Bronchial epithelial cell (primary cell): Measurements from ENCODE around the gene LPAR2. TPM values are rescaled to one million over a fixed set of nuclear protein-coding genes. Genes with fewer than 3 reads are reported as not detected.
A peak's percentile ranks its signal among the peaks of the same experiment; 100 is the strongest.

Experiments
- DNase-seq: peaks from one replicate; pipeline ENCODE4 v3.0.0-alpha.2; 2010; ENCODE audit warnings: low read depth
- FAIRE-seq: peaks from 2 replicates; lab custom pipeline; 2011; peaks lifted over from hg19 to GRCh38; lab: Jason Lieb, UNC
- H3K27me3 ChIP-seq: 2 replicates; pipeline ENCODE4 v1.5.1; 2011; ENCODE audit warnings: low read length; ENCODE audit not compliant: control insufficient read depth, insufficient read depth
- H3K36me3 ChIP-seq: 2 replicates; pipeline ENCODE4 v1.5.1; 2011; ENCODE audit warnings: low read length; ENCODE audit not compliant: control insufficient read depth, insufficient read depth
- H3K4me3 ChIP-seq: 2 replicates; pipeline ENCODE4 v1.5.1; 2011; ENCODE audit warnings: mild to moderate bottlenecking, low read depth, low read length, control low read depth
- total RNA-seq: library from RNA; depleted of rRNA; stranded (reverse); fragments of >200 nt; gene quantifications from 2 replicates; pipeline ENCODE4 v1.2.1, GENCODE V29; 2014
- TF ChIP-seq, protein P1 (sequence below): IDR thresholded peaks from 2 replicates; pipeline ENCODE4 v1.5.1; 2011; ENCODE audit warnings: mild to moderate bottlenecking, moderate library complexity, low read length, control low read depth, inconsistent platforms; ENCODE audit not compliant: insufficient read depth, severe bottlenecking

The LPAR2 gene
- total RNA-seq, 1 donor from 2014 or later, result 5.5 TPM

DNA sequence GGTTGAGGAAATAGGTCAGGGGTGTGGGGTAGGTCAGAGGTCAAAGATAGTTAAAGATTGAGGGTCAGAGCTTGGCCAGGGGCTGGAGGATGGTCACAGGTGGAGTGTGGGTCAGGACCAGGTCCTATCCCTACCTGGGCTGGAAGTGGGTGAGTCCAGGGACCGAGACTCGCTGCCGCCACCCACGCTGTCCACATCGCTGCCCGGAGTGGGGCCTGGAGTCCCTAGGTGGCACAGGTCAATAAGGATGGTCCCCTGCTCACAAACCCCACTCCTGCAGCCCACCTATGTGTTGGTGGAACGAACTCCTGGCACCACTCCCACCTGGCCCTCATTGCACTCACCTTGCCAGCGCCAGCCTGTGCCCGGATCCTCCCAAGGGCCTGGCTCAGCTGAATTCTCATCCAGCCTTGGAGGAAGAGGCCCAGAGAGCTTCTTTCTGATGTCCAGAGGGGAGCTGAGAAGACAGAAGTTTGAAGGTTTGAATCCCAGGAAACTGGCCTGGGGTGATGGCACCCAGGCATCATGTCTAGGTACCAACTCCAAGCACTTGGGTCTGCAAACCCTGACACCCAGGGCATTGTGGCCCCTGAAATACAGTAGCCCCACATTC, 8.7 kb upstream of the LPAR2 start:
- FAIRE-seq (no peak), DNase-seq (no peak)
- peaks cover 18% of the 10 kb centered on the region for H3K36me3 ChIP-seq
- no peak overlapping the region for H3K4me3 ChIP-seq
- TF ChIP-seq, protein P1, sequence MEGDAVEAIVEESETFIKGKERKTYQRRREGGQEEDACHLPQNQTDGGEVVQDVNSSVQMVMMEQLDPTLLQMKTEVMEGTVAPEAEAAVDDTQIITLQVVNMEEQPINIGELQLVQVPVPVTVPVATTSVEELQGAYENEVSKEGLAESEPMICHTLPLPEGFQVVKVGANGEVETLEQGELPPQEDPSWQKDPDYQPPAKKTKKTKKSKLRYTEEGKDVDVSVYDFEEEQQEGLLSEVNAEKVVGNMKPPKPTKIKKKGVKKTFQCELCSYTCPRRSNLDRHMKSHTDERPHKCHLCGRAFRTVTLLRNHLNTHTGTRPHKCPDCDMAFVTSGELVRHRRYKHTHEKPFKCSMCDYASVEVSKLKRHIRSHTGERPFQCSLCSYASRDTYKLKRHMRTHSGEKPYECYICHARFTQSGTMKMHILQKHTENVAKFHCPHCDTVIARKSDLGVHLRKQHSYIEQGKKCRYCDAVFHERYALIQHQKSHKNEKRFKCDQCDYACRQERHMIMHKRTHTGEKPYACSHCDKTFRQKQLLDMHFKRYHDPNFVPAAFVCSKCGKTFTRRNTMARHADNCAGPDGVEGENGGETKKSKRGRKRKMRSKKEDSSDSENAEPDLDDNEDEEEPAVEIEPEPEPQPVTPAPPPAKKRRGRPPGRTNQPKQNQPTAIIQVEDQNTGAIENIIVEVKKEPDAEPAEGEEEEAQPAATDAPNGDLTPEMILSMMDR, result no peak
- no peaks in the 10 kb centered on the region for H3K27me3 ChIP-seq

DNA sequence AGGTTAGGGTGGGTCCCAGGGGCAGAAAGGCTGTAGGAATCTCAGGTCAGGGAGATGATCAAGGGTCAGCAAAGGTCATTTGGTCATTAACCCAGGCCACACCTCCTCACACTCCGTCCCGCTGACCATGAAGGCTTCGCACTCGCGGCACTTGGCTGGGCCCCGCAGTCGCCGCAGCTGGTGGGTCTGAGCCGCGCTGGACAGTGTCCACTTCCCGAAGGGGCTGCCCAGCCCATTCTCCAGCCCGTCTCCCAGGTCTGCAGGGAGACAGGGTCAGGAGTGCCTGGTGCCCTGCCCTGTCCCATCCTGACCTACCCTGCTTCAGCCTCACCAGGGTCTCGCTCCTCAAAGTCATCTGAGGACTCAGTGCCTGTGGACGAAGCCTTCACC, 7.3 kb upstream of the LPAR2 start:
- TF ChIP-seq, protein P1, result no peak
- no peak overlapping the region for H3K4me3 ChIP-seq
- no peak for DNase-seq
- FAIRE-seq, result no peak
- peaks cover 18% of the 10 kb centered on the region for H3K36me3 ChIP-seq
- H3K27me3 ChIP-seq, result no peaks in the 10 kb centered on the region

DNA sequence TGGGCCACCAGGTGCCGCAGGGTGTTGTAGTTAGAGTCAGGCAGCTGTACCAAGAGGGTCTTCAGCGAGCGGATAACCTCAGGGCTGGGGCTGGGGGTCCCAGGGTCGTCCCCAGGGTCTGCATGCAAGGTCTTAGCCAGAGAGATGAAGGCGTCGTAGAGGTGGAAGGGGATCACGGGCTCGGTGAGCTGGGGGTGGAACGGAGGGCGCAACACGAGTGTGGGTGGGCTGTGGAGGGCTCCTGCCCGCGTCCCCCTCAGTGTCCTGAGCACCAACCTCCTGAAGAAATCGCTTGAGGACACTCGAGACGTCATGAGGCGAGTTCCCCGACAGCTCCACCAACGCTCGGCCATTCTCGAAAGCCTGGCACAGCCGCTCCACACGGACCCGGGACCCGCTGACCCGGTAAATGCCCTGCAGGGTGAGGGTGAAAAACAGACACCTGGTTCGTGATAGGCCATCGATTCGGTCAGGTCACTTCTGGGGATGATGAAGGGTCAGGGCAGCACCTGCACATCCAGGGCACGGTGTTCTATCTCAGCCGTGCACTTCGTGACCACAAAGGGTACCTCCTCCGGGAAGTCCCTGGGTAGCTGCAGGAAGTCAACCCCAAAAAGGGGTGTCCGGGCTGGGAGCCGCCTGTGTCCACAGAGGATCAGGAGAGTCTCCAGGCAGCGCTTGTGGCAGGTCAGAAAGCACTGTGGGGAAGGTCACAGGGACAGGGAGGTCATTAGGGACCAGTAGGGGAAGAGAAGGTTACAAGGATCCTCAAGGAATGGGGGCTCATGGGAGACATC, 6.7 kb upstream of the LPAR2 start:
- DNase-seq, result no peak
- Histone ChIP-seq H3K27me3 (no peaks in the 10 kb centered on the region), H3K4me3 (no peak overlapping the region), H3K36me3 (peaks cover 18% of the 10 kb centered on the region)
- peak; percentile 68 for FAIRE-seq
- TF ChIP-seq, protein P1, result no peak

DNA sequence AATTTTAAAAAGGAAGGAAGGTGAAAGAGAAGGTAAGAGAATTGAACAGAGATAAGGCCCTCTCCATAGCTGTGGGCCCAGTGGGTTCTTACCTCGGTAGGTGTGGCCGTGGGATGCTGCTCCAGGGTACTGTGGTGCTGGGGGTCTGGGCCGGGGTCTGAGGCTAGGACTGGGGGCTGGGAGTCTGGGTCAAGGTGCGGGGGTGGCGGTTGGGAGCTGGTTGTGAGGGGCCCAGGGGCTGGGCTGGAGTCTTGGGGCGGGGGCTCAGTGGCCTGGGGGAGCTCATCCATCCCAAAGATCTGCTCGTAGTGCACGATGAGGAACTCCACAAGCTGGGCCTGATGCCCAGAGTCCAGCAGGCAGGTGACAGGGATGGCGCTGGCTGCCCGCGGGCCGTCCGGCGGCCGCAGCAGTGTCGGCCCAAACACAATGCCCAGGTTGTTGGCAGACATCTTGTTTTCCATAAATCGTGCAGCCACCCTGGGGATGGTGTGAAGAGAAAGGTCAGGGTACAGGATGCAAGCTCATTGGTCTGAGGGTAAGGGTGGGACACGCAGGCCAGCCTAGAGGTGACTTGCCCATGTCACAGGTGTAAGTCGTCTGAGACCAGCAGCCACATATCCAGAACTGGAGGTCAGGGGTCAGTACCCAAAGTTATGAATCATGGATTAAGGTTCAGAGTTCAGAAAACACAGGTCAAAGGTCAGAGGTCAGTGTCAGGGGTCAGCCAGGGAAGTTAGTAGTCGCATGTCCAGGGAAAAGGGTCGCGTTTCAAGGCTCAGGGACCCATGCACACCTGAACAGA, 5.9 kb upstream of the LPAR2 start:
- TF ChIP-seq, protein P1, result no peak
- H3K36me3 ChIP-seq, result peaks cover 21% of the 10 kb centered on the region
- DNase-seq, result no peak

DNA sequence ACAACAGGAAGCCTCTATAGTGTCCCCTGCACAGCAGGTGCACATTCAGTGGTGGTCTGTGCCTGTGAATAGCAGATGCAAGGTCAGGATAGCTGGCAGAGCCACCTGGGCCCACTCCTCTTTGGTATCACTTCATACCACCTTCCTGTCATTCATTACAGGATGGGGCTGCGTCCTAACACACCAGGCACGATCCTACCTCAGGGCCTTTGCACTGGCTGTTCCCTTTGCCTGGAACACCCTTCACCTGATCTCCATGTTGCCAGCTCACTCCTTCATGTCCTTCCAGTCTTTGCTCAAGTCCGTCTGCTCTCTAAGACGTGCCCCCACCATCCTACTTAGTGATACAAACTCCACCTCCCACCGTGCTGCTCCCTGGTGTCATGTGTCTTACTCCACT, 4.6 kb upstream of the LPAR2 start:
- H3K36me3 ChIP-seq, result peaks cover 19% of the 10 kb centered on the region
- TF ChIP-seq, protein P1, result no peak
- FAIRE-seq, result no peak
- DNase-seq, result no peak
- H3K4me3 ChIP-seq, result no peak overlapping the region
- H3K27me3 ChIP-seq, result no peaks in the 10 kb centered on the region

More for the DNA sequence above, 5.9 kb upstream of the LPAR2 start:
- FAIRE-seq, result peak; percentile 36
- H3K4me3 ChIP-seq, result no peak overlapping the region
- H3K27me3 ChIP-seq, result no peaks in the 10 kb centered on the region
